HCT116 (cell line): ENCODE measurements around the gene CRK.

Experiments
- JUND ChIP-seq: IDR thresholded peaks from 2 replicates; pipeline ENCODE4 v1.6.1; 2012
- POLR2A ChIP-seq: IDR thresholded peaks from 2 replicates; pipeline ENCODE4 v1.7.0; 2011; ENCODE audit warnings: borderline replicate concordance; ENCODE audit not compliant: insufficient read depth, insufficient read length; ENCODE audit errors: extremely low read depth

GRCh38 chr17:1505586-1505985 lies 49.6 kb upstream of the CRK start:
- TF ChIP-seq POLR2A (no peak), JUND (no peak)
